ENCODE results near the gene LCNL1. TPM values are rescaled to one million over a fixed set of nuclear protein-coding genes. Genes with fewer than 3 reads are reported as not detected.

LCNL1 gene
- total and polyA plus RNA-seq, 4 donors: 0.15 to 2.7 (median 1.4) TPM

DNA sequence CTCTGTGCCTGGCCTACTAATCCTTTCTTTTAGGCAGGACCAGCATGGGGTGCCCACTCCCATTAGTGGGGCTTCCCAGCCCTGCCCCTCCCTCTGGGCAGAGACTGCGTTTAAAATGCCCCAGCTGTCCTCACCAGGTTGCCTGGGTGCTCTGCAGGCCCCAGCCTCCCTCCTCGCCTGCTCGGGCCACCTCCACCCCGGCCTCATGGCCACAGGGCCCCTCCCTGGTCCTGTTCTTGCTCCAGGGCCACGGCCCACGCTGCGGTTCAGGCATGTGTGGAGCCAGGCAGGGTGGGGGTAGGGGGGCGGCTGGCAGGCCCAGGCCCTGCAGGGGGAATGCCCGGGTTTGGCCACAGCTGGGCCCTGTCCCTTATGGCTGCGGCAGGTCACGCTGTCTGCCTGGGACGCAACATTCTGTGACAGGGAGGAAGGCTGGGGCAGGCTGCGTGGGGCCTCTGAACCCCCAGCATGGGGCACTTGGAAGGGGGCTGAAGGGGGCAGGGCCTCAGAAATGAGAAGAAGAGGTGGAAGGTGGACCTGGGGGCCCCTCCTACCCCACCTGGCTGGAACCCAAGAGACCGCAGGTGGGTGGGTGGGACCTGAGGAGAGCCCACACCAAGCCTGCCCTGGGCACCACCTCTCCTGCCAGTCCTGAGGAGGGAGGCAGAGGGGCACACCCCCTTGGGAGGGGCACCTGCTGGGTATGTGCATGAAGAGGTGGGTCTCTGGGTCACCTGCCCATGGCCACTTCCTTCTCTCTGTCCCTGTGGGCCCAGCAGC lies 31.1 kb upstream of the LCNL1 start, which contains the start of gene LCN12:
Gene LCN12, plus strand, starts transcription at position 733 of the 780 bp plus-strand sequence. CDS start 55 bp downstream, outside the sequence.
- H3K9me3 ChIP-seq (ENCODE audit: control insufficient read depth in 4 of 4, insufficient read depth in 3 of 4, low read length in 3 of 4): no peaks in the 10 kb centered on the region
- no peaks in the 10 kb centered on the region for H3K27me3 ChIP-seq (ENCODE audit: control insufficient read depth in 3 of 3, insufficient read depth in 3 of 3, low read length in 2 of 3)
- H3K27ac ChIP-seq (ENCODE audit: low read depth in 1 of 2, low read length in 1 of 2): peak within 1 kb of the TSS in 1 of 2 donors; percentile 22
- no peaks in the 10 kb centered on the region for H3K36me3 ChIP-seq (ENCODE audit: control insufficient read depth in 4 of 4, insufficient read depth in 4 of 4, low read length in 4 of 4)
- ATAC-seq (ENCODE audit: insufficient read depth, low FRiP score) (no peak), DNase-seq (peak; percentile 35 to 63 (median 36))
- no peak within 1 kb of the TSS for H3K4me3 ChIP-seq
- 86% methylated on average over 14 of the region's 14 CpGs for WGBS, 2 donors
- peaks cover 0 to 17% (median 8%) of the 10 kb centered on the region in 5 donors for H3K4me1 ChIP-seq (ENCODE audit: control insufficient read depth in 5 of 5, insufficient read depth in 5 of 5, low read length in 5 of 5)
- no peak for TF ChIP-seq CTCF (IDR thresholded peaks at IDR 0.05; ENCODE audit: control extremely low read depth, extremely low read depth)
- no peak within 1 kb of the TSS for H3K9ac ChIP-seq (ENCODE audit: insufficient read depth in 1 of 2, low read length in 2 of 2)

DNA sequence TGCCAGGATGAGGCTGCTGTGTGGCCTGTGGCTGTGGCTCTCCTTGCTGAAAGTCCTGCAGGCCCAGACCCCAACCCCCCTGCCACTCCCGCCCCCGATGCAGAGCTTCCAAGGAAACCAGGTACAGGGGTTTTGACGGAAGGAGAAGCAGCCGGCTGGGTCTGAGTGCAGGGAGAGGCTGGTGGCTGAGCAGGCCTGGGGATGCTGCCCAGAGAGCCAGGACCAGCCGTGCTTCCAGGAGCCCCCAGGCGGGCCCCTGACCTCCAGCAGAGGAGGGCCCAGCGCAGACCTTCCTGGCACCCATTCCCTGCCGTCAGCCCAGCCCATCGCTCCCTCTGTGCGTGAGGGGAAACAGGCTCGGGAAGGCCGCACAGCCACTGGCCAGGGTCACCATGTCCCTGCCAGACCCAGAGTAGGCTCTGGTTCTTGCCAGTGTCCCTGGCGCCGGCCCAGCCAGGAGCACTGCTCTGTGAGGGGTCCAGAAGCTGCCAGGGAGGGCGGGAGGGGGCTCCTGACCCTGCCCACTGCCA lies 30.4 kb upstream of the LCNL1 start:
- Histone ChIP-seq H3K9ac (ENCODE audit: insufficient read depth in 1 of 2, low read length in 2 of 2) (no peak overlapping the region), H3K27me3 (ENCODE audit: control insufficient read depth in 3 of 3, insufficient read depth in 3 of 3, low read length in 2 of 3) (no peaks in the 10 kb centered on the region), H3K4me1 (ENCODE audit: control insufficient read depth in 5 of 5, insufficient read depth in 5 of 5, low read length in 5 of 5) (peaks cover 0 to 13% (median 6%) of the 10 kb centered on the region in 5 donors), H3K9me3 (ENCODE audit: control insufficient read depth in 4 of 4, insufficient read depth in 3 of 4, low read length in 3 of 4) (no peaks in the 10 kb centered on the region), H3K36me3 (ENCODE audit: control insufficient read depth in 4 of 4, insufficient read depth in 4 of 4, low read length in 4 of 4) (no peaks in the 10 kb centered on the region), H3K27ac (ENCODE audit: low read depth in 1 of 2, low read length in 1 of 2) (peak overlapping the region in 1 of 2 donors; percentile 22), H3K4me3 (no peak overlapping the region)
- no peak for ATAC-seq (ENCODE audit: insufficient read depth, low FRiP score)
- peak; percentile 38 to 57 (median 39) for DNase-seq
- TF ChIP-seq CTCF (IDR thresholded peaks at IDR 0.05; ENCODE audit: control extremely low read depth, extremely low read depth): no peak
- WGBS, 2 donors: 76 to 82% methylated on average over 14 to 15 of the region's 15 CpGs

DNA sequence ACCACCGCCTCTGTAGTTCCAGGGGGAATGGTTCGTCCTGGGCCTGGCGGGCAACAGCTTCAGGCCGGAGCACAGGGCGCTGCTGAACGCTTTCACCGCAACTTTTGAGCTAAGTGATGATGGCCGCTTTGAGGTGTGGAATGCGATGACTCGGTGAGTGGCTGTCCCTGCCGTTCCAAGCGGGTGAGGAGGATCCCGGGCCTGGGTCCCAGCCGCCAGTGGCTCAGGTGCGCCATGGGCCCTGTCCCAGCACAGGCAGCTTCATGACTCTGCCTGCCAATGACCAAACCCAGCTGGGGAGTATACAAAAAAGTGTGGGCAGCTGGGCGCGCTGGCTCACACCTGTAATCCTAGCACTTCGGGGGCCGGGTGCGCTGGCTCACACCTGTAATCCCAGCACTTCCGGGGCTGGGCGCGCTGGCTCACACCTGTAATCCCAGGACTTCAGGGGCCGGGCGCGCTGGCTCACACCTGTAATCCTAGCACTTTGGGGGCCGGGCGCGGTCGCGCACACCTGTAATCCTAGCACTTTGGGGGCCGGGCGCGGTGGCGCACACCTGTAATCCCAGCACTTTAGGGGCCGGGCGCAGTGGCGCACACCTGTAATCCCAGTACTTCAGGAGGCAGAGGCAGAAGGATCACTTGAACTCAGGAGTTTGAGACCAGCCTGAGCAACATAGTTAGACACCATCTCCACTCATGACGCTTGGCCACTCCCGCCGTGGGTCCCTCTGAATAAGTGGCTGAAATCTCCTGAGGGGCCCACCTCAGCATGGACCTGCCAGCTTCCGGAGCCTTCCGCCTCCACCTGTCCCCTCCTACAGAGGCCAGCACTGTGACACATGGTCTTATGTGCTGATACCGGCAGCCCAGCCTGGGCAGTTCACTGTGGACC lies 29.7 kb upstream of the LCNL1 start:
- Histone ChIP-seq H3K4me1 (ENCODE audit: control insufficient read depth in 5 of 5, insufficient read depth in 5 of 5, low read length in 5 of 5) (peaks cover 0 to 13% (median 4%) of the 10 kb centered on the region in 5 donors), H3K4me3 (no peak overlapping the region), H3K27ac (ENCODE audit: low read depth in 1 of 2, low read length in 1 of 2) (no peak overlapping the region), H3K36me3 (ENCODE audit: control insufficient read depth in 4 of 4, insufficient read depth in 4 of 4, low read length in 4 of 4) (no peaks in the 10 kb centered on the region), H3K9me3 (ENCODE audit: control insufficient read depth in 4 of 4, insufficient read depth in 3 of 4, low read length in 3 of 4) (no peaks in the 10 kb centered on the region), H3K9ac (ENCODE audit: insufficient read depth in 1 of 2, low read length in 2 of 2) (no peak overlapping the region), H3K27me3 (ENCODE audit: control insufficient read depth in 3 of 3, insufficient read depth in 3 of 3, low read length in 2 of 3) (no peaks in the 10 kb centered on the region)
- ATAC-seq (ENCODE audit: insufficient read depth, low FRiP score): no peak
- no peak for DNase-seq
- 87 to 92% methylated on average over 35 to 44 of the region's 44 CpGs for WGBS, 2 donors
- TF ChIP-seq CTCF (IDR thresholded peaks at IDR 0.05; ENCODE audit: control extremely low read depth, extremely low read depth): no peak
